BLaER1 (cell line): Measurements from ENCODE around the gene ISX.
"Not testable (repeated sequence)": the region's sequence is repeated elsewhere in the genome, so short reads cannot be mapped to it uniquely, and the experiment has no call there.

Source experiments
- H3K27ac ChIP-seq: shearing (Covaris generic); formaldehyde crosslinking; 2 replicates; pipeline ENCODE4 v1.8.1; 2022
- H3K27me3 ChIP-seq: shearing (Covaris generic); formaldehyde crosslinking; 2 replicates; pipeline ENCODE4 v1.8.1; 2022
- H3K36me3 ChIP-seq: shearing (Covaris generic); formaldehyde crosslinking; 2 replicates; pipeline ENCODE4 v1.8.1; 2022
- H3K4me1 ChIP-seq: shearing (Covaris generic); formaldehyde crosslinking; 2 replicates; pipeline ENCODE4 v1.8.1; 2022
- H3K4me2 ChIP-seq: shearing (Covaris generic); formaldehyde crosslinking; 2 replicates; pipeline ENCODE4 v1.8.1; 2022
- H3K4me3 ChIP-seq: shearing (Covaris generic); formaldehyde crosslinking; 2 replicates; pipeline ENCODE4 v1.8.1; 2022
- H3K9ac ChIP-seq: shearing (Covaris generic); formaldehyde crosslinking; 2 replicates; pipeline ENCODE4 v1.8.1; 2022
- H3K9me3 ChIP-seq: shearing (Covaris generic); formaldehyde crosslinking; 2 replicates; pipeline ENCODE4 v1.8.1; 2022
- H4K20me1 ChIP-seq: shearing (Covaris generic); formaldehyde crosslinking; 2 replicates; pipeline ENCODE4 v1.8.1; 2022
- Cebpa-rat ChIP-seq: shearing (Covaris generic); IDR thresholded peaks from 2 replicates; pipeline ENCODE4 v1.8.1; 2022

The ISX gene

GRCh38 chr22:35065796-35066218 is at the start of gene ISX:
TSS of gene ISX (plus strand) at chr22:35066158. CDS start at chr22:35067088, 930 bp downstream.
- Histone ChIP-seq H3K27ac (no peak within 1 kb of the TSS), H3K4me2 (no peak within 1 kb of the TSS)

GRCh38 chr22:35016909-35017308 is 49.0 kb upstream of the ISX start:
- Histone ChIP-seq H3K4me1 (no peaks in the 10 kb centered on the region), H3K4me3 (no peak overlapping the region), H3K27me3 (no peaks in the 10 kb centered on the region), H3K27ac (no peak overlapping the region), H3K36me3 (no peaks in the 10 kb centered on the region), H4K20me1 (no peaks in the 10 kb centered on the region), H3K4me2 (no peak overlapping the region), H3K9me3 (no peaks in the 10 kb centered on the region), H3K9ac (no peak overlapping the region)
- no peak for TF ChIP-seq Cebpa-rat

More at GRCh38 chr22:35065796-35066218, at the start of gene ISX:
- no peaks in the 10 kb centered on the region for H4K20me1 ChIP-seq
- no peaks in the 10 kb centered on the region for H3K4me1 ChIP-seq
- H3K9me3 ChIP-seq, result no peaks in the 10 kb centered on the region
- H3K4me3 ChIP-seq, result no peak within 1 kb of the TSS
- H3K27me3 ChIP-seq, result no peaks in the 10 kb centered on the region
- H3K9ac ChIP-seq, result no peak within 1 kb of the TSS
- no peaks in the 10 kb centered on the region for H3K36me3 ChIP-seq
- TF ChIP-seq Cebpa-rat, result no peak

DNA sequence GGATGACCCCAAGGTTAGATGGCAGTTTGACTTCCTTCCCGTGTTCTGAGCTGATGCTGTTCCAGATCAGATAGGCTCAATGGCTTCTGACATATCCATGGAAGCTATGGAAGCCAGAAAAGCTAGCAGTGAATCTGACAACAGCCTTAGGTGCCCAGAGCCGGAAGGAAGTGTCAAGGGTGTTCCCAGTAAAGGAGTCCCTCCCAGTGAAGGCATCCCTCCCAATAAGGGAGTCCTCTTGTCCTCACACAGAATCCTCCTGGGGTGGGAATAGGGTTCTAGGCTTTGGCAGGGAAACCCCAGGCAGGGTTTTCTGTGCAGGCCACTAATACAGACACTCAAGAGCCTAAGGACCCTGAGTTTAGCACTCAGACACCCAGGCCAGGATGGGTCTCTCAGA is 47.0 kb upstream of the ISX start:
- Histone ChIP-seq H3K27me3 (no peaks in the 10 kb centered on the region), H3K9ac (no peak overlapping the region), H3K4me1 (no peaks in the 10 kb centered on the region), H3K27ac (no peak overlapping the region), H3K36me3 (no peaks in the 10 kb centered on the region), H3K4me3 (no peak overlapping the region), H3K4me2 (no peak overlapping the region), H3K9me3 (no peaks in the 10 kb centered on the region; the same call in 1 of the 2 replicates), H4K20me1 (no peaks in the 10 kb centered on the region)
- no peak for TF ChIP-seq Cebpa-rat

DNA sequence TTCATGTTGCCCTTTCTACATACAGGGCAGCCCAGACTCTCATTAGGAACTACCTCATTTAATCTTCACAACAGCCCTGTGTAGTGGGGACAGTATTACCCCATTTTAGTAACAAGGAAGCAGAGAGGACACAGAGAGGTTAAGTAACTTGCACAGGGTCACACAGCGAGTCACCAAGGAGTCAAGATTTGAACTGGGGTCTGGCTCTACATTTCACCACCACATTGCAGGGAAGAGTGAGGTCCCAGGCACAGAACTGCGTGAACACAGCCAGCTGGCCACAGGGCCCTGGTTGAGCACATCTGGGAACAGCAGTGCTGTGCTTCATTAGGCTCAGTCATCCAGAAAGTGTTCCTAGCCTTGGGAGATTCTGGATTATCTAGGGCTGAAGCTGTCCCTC is 45.4 kb upstream of the ISX start:
- H3K27ac ChIP-seq, result no peak overlapping the region
- H3K9me3 ChIP-seq, result no peaks in the 10 kb centered on the region; the same call in 1 of the 2 replicates
- H4K20me1 ChIP-seq, result no peaks in the 10 kb centered on the region
- no peaks in the 10 kb centered on the region for H3K4me1 ChIP-seq
- H3K4me3 ChIP-seq, result no peak overlapping the region
- no peak for TF ChIP-seq Cebpa-rat
- no peaks in the 10 kb centered on the region for H3K36me3 ChIP-seq
- no peak overlapping the region for H3K9ac ChIP-seq
- no peaks in the 10 kb centered on the region for H3K27me3 ChIP-seq
- H3K4me2 ChIP-seq, result no peak overlapping the region

DNA sequence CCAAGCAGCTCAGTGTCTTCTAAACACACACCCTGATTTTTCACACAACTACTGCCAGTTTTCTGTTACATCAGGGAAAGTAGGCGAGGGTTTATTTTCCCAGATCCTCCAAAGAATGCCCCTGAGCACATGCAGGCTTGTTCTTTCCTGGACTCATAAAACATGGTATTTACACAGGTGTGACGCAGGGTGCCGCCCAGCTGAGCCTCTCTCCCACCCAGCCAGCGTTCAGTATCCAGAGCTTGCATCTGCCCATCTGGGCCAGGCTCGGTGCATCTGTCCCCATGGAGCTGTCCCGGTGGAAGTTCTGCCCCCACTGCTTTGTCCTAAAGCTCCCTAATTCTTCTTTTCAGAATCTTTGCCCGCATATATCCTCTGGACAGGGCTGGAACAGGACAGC is 44.8 kb upstream of the ISX start:
- no peaks in the 10 kb centered on the region; the same call in 1 of the 2 replicates for H3K9me3 ChIP-seq
- no peak overlapping the region for H3K4me2 ChIP-seq
- no peaks in the 10 kb centered on the region for H3K4me1 ChIP-seq
- H3K9ac ChIP-seq, result no peak overlapping the region
- no peaks in the 10 kb centered on the region for H3K36me3 ChIP-seq
- no peaks in the 10 kb centered on the region for H3K27me3 ChIP-seq
- no peak overlapping the region for H3K27ac ChIP-seq
- no peak overlapping the region for H3K4me3 ChIP-seq
- no peaks in the 10 kb centered on the region for H4K20me1 ChIP-seq
- no peak for TF ChIP-seq Cebpa-rat

DNA sequence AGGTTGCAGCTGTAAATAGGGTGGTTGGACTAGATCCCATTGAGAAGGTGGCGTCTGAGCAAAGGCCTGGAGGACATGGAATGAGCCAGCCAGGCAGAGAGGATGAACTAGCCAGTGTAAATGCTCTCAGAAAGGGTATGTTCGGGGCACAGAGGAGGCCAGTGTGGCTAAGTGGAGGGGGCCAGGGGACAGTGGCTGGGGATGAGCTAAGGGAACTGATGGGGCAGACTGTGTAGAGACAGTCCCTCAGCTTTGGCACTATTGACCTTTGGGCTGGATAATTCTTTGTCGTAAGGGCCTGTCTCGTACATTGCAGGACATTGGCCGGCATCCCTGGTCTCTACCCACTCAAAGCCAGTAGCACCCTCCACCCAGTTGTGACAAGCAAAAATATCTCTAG is 43.7 kb upstream of the ISX start:
- H3K27me3 ChIP-seq, result no peaks in the 10 kb centered on the region
- no peak overlapping the region for H3K9ac ChIP-seq
- H3K36me3 ChIP-seq, result no peaks in the 10 kb centered on the region
- no peak overlapping the region for H3K4me3 ChIP-seq
- H3K4me1 ChIP-seq, result no peaks in the 10 kb centered on the region
- no peak for TF ChIP-seq Cebpa-rat
- H3K27ac ChIP-seq, result no peak overlapping the region
- no peak overlapping the region for H3K4me2 ChIP-seq
- no peaks in the 10 kb centered on the region; the same call in 1 of the 2 replicates for H3K9me3 ChIP-seq
- no peaks in the 10 kb centered on the region for H4K20me1 ChIP-seq

GRCh38 chr22:35023692-35024363 is 42.1 kb upstream of the ISX start:
- H3K4me1 ChIP-seq, result no peaks in the 10 kb centered on the region
- no peaks in the 10 kb centered on the region; the same call in 1 of the 2 replicates for H3K9me3 ChIP-seq
- H4K20me1 ChIP-seq, result no peaks in the 10 kb centered on the region
- no peaks in the 10 kb centered on the region for H3K27me3 ChIP-seq
- H3K9ac ChIP-seq, result no peak overlapping the region
- H3K4me2 ChIP-seq, result no peak overlapping the region
- no peaks in the 10 kb centered on the region for H3K36me3 ChIP-seq
- H3K27ac ChIP-seq, result no peak overlapping the region
- TF ChIP-seq Cebpa-rat, result no peak
- H3K4me3 ChIP-seq, result no peak overlapping the region

DNA sequence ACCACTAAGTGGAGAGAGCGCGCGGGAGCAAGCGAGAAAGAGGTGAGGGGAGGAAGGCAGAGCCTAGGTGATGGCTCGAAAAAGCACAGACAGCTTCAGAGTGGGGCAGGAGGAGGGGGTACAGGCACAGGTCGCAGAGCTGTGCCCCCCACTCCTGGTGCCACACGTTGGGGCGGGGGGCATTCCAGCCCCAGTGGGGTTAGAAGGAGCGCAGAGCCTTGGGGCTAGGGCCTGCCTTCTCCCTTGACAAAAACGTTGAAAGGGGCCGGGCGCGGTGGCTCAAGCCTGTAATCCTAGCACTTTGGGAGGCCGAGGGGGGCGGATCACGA is 41.6 kb upstream of the ISX start:
- Histone ChIP-seq H3K9me3 (no peaks in the 10 kb centered on the region; the same call in 1 of the 2 replicates), H3K4me2 (no peak overlapping the region), H3K27ac (no peak overlapping the region), H3K4me3 (no peak overlapping the region), H3K36me3 (no peaks in the 10 kb centered on the region), H4K20me1 (no peaks in the 10 kb centered on the region), H3K27me3 (no peaks in the 10 kb centered on the region), H3K9ac (no peak overlapping the region), H3K4me1 (no peaks in the 10 kb centered on the region)
- no peak for TF ChIP-seq Cebpa-rat

DNA sequence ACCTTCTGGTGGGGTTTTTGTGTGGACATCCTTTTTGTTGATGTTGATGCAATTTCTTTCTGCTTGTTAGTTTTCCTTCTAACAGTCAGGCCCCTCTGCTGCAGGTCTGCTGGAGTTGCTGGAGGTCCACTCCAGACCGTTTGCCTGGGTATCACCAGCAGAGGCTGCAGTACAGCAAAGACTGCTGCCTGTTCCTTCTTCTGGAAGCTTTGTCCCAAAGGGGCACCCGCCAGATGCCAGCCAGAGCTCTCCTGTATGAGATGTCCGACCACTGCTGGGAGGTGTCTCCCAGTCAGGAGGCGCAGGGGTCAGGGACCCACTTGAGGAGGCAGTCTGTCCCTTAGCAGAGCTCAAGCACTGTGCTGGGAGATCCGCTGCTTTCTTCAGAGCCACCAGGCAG is 35.8 kb upstream of the ISX start:
- not testable (repeated sequence) for H3K4me3 ChIP-seq, H3K4me1 ChIP-seq, H4K20me1 ChIP-seq, H3K27ac ChIP-seq, H3K27me3 ChIP-seq, H3K4me2 ChIP-seq, H3K36me3 ChIP-seq, H3K9ac ChIP-seq, H3K9me3 ChIP-seq

- Histone ChIP-seq H4K20me1 (no peaks in the 10 kb centered on the region), H3K4me2 (no peak overlapping the region), H3K36me3 (no peaks in the 10 kb centered on the region), H3K27ac (no peak overlapping the region), H3K9ac (no peak overlapping the region), H3K4me3 (no peak overlapping the region), H3K9me3 (no peaks in the 10 kb centered on the region), H3K4me1 (no peaks in the 10 kb centered on the region), H3K27me3 (no peaks in the 10 kb centered on the region)
- TF ChIP-seq Cebpa-rat, result no peak
These were observed 33.4 kb upstream of the ISX start for GRCh38 chr22:35032571-35032970.

- no peaks in the 10 kb centered on the region for H4K20me1 ChIP-seq
- H3K27me3 ChIP-seq, result no peaks in the 10 kb centered on the region
- no peak overlapping the region for H3K9ac ChIP-seq
- H3K36me3 ChIP-seq, result no peaks in the 10 kb centered on the region
- TF ChIP-seq Cebpa-rat, result no peak
- H3K4me2 ChIP-seq, result no peak overlapping the region
- H3K9me3 ChIP-seq, result no peaks in the 10 kb centered on the region
- no peak overlapping the region for H3K27ac ChIP-seq
- H3K4me3 ChIP-seq, result no peak overlapping the region
- no peaks in the 10 kb centered on the region for H3K4me1 ChIP-seq
These were observed 32.2 kb upstream of the ISX start for GRCh38 chr22:35033635-35034296.
